ENCODE data around the gene ALX3.
A peak's percentile ranks its signal among the peaks of the same experiment; 100 is the strongest.

The ALX3 gene

GRCh38 chr1:110063781-110064180 lies 6.7 kb downstream of the ALX3 start:
- no peak for DNase-seq

GRCh38 chr1:110062612-110063011 lies 7.9 kb downstream of the ALX3 start:
- DNase-seq: no peak

- no peak for DNase-seq
These were observed 9.1 kb downstream of the ALX3 start for GRCh38 chr1:110061341-110061740.

GRCh38 chr1:110060662-110061060 lies 9.8 kb downstream of the ALX3 start:
- no peak for DNase-seq

- no peak for DNase-seq
These were observed 10.3 kb downstream of the ALX3 start for GRCh38 chr1:110060034-110060661.

GRCh38 chr1:110059133-110059863 lies 11.2 kb downstream of the ALX3 start:
- DNase-seq: peak; percentile 52

GRCh38 chr1:110058591-110058990 lies 11.9 kb downstream of the ALX3 start:
- no peak for DNase-seq

- no peak for DNase-seq
These were observed 12.4 kb downstream of the ALX3 start for GRCh38 chr1:110057963-110058518.

- peak; percentile 60 for DNase-seq
These were observed 13.7 kb downstream of the ALX3 start for GRCh38 chr1:110056776-110057175.

- DNase-seq: no peak
These were observed 14.2 kb downstream of the ALX3 start for GRCh38 chr1:110056285-110056683.

GRCh38 chr1:110055493-110056284 lies 14.8 kb downstream of the ALX3 start:
- DNase-seq: no peak

- no peak for DNase-seq
These were observed 16.7 kb downstream of the ALX3 start for GRCh38 chr1:110053552-110054428.

GRCh38 chr1:110051262-110051648 lies 19.2 kb downstream of the ALX3 start:
- DNase-seq: no peak

- no peak for DNase-seq
These were observed 19.7 kb downstream of the ALX3 start for GRCh38 chr1:110050602-110051261.

- no peak for DNase-seq
These were observed 20.5 kb downstream of the ALX3 start for GRCh38 chr1:110049801-110050601.

GRCh38 chr1:110048923-110049601 lies 21.4 kb downstream of the ALX3 start:
- no peak for DNase-seq

GRCh38 chr1:110048240-110048639 lies 22.2 kb downstream of the ALX3 start:
- no peak for DNase-seq

- no peak for DNase-seq
These were observed 23.0 kb downstream of the ALX3 start for GRCh38 chr1:110047463-110047862.

- DNase-seq: no peak
These were observed 27.5 kb downstream of the ALX3 start for GRCh38 chr1:110043016-110043415.

GRCh38 chr1:110040548-110040947 lies 29.9 kb downstream of the ALX3 start:
- DNase-seq: no peak

GRCh38 chr1:110039641-110040040 lies 30.8 kb downstream of the ALX3 start:
- no peak for DNase-seq
